Measurements from ENCODE around the gene IL24. TPM values are rescaled to one million over a fixed set of nuclear protein-coding genes. Genes with fewer than 3 reads are reported as not detected.

The IL24 gene
- total and polyA plus RNA-seq, 2 donors (not counting 1 experiment from before 2014, with no cell fraction given) = not detected

GRCh38 chr1:206875752-206876377 lies 21.4 kb upstream of the IL24 start:
- Histone ChIP-seq H3K4me2 (replicated peaks; ENCODE audit: low read depth, low read length, poor library complexity, severe bottlenecking) (no peak overlapping the region), H3K27me3 (replicated peaks in 1 of 4; ENCODE audit: control extremely low read depth in 1 of 4, control insufficient read depth in 3 of 4, insufficient read depth in 4 of 4, low read length in 3 of 4) (no peaks in the 10 kb centered on the region), H3K27ac (ENCODE audit: low read length in 2 of 2) (no peak overlapping the region), H3K4me1 (ENCODE audit: control insufficient read depth in 2 of 2, insufficient read depth in 2 of 2, low read length in 2 of 2) (no peaks in the 10 kb centered on the region), H3K36me3 (replicated peaks in 1 of 2; ENCODE audit: control extremely low read depth in 1 of 2, control insufficient read depth in 1 of 2, extremely low read depth in 1 of 2, insufficient read depth in 2 of 2, low read length in 1 of 2) (peaks cover 0 to 1% of the 10 kb centered on the region in 2 experiments), H3K79me2 (ENCODE audit: control insufficient read depth, insufficient read depth, low read length) (no peaks in the 10 kb centered on the region), H3K4me3 (ENCODE audit: control extremely low read depth in 1 of 5, extremely low read depth in 1 of 5, insufficient read depth in 1 of 5, low read depth in 2 of 5, low read length in 4 of 5) (no peak overlapping the region), H2AFZ (ENCODE audit: insufficient read depth, low read depth, low read length, poor library complexity, severe bottlenecking) (no peak overlapping the region), H3K9me3 (ENCODE audit: control extremely low read depth in 1 of 3, control insufficient read depth in 2 of 3, insufficient read depth in 1 of 3, low read length in 2 of 3) (peaks cover 4 to 28% (median 4%) of the 10 kb centered on the region in 3 donors), H4K20me1 (ENCODE audit: control insufficient read depth, insufficient read depth, low read length, poor library complexity, severe bottlenecking) (no peaks in the 10 kb centered on the region), H3K9ac (ENCODE audit: low read length) (no peak overlapping the region)
- Mint-ChIP-seq H3K4me1 (no peaks in the 10 kb centered on the region), H3K9me3 (ENCODE audit: insufficient read depth) (peaks cover 9% of the 10 kb centered on the region), H3K4me3 (no peak overlapping the region), H3K27ac (no peak overlapping the region), H3K27me3 (peaks cover 3% of the 10 kb centered on the region)
- intact Hi-C loops (cut with micrococcal nuclease) = no loop called here
- ATAC-seq (ENCODE audit: low read depth) (no peak), DNase-seq (no peak)
- ChIA-PET POLR2A (no interaction called here), CTCF (interaction anchor here (0.6 kb wide), 1 partner anchor 66 kb away, joined by 3 read pairs; no protein-coding TSS in a partner anchor)
- TF ChIP-seq EZH2 (IDR thresholded peaks at IDR 0.05; ENCODE audit: borderline replicate concordance, insufficient read depth, low read depth, low read length, poor library complexity, severe bottlenecking) (no peak), CTCF (IDR thresholded peaks at IDR 0.05) (no peak)
- WGBS (ENCODE audit: insufficient coverage) = no CpG with 5 or more reads among the region's 3 CpGs

GRCh38 chr1:206878456-206878855 lies 18.8 kb upstream of the IL24 start:
- Histone ChIP-seq H3K27ac (ENCODE audit: low read length in 2 of 2) (no peak overlapping the region), H3K9me3 (ENCODE audit: control extremely low read depth in 1 of 3, control insufficient read depth in 2 of 3, insufficient read depth in 1 of 3, low read length in 2 of 3) (peaks cover 4 to 28% (median 4%) of the 10 kb centered on the region in 3 donors), H3K9ac (ENCODE audit: low read length) (no peak overlapping the region), H3K79me2 (ENCODE audit: control insufficient read depth, insufficient read depth, low read length) (no peaks in the 10 kb centered on the region), H2AFZ (ENCODE audit: insufficient read depth, low read depth, low read length, poor library complexity, severe bottlenecking) (no peak overlapping the region), H3K4me1 (ENCODE audit: control insufficient read depth in 2 of 2, insufficient read depth in 2 of 2, low read length in 2 of 2) (no peaks in the 10 kb centered on the region), H3K36me3 (replicated peaks in 1 of 2; ENCODE audit: control extremely low read depth in 1 of 2, control insufficient read depth in 1 of 2, extremely low read depth in 1 of 2, insufficient read depth in 2 of 2, low read length in 1 of 2) (peaks cover 0 to 1% of the 10 kb centered on the region in 2 experiments), H3K27me3 (replicated peaks in 1 of 4; ENCODE audit: control extremely low read depth in 1 of 4, control insufficient read depth in 3 of 4, insufficient read depth in 4 of 4, low read length in 3 of 4) (no peaks in the 10 kb centered on the region), H3K4me3 (ENCODE audit: control extremely low read depth in 1 of 5, extremely low read depth in 1 of 5, insufficient read depth in 1 of 5, low read depth in 2 of 5, low read length in 4 of 5) (no peak overlapping the region), H3K4me2 (replicated peaks; ENCODE audit: low read depth, low read length, poor library complexity, severe bottlenecking) (no peak overlapping the region), H4K20me1 (ENCODE audit: control insufficient read depth, insufficient read depth, low read length, poor library complexity, severe bottlenecking) (no peaks in the 10 kb centered on the region)
- CTCF ChIA-PET = interaction anchor here (0.9 to 2.7 kb wide), 4 partner anchors 8 to 144 kb away, joined by 3 to 8 read pairs (median 4); no protein-coding TSS in a partner anchor
- Mint-ChIP-seq H3K27ac (no peak overlapping the region), H3K4me1 (no peaks in the 10 kb centered on the region), H3K9me3 (ENCODE audit: insufficient read depth) (peaks cover 9% of the 10 kb centered on the region), H3K4me3 (no peak overlapping the region), H3K27me3 (peaks cover 3% of the 10 kb centered on the region)
- DNase-seq = no peak
- no peak for TF ChIP-seq EZH2 (IDR thresholded peaks at IDR 0.05; ENCODE audit: borderline replicate concordance, insufficient read depth, low read depth, low read length, poor library complexity, severe bottlenecking)
- TF ChIP-seq CTCF (IDR thresholded peaks at IDR 0.05) = no peak
- POLR2A ChIA-PET = no interaction called here
- intact Hi-C loops (cut with micrococcal nuclease) = no loop called here
- no peak for ATAC-seq (ENCODE audit: low read depth)
